ENCODE data around the gene TAOK1. TPM values are rescaled to one million over a fixed set of nuclear protein-coding genes. Genes with fewer than 3 reads are reported as not detected.

Gene TAOK1
- total and polyA plus RNA-seq, 4 donors = 4.3 to 20.5 (median 12.6) TPM

GRCh38 chr17:29383686-29384085 lies 6.5 kb upstream of the TAOK1 start:
- Histone ChIP-seq H3K9me3 (ENCODE audit: control insufficient read depth in 4 of 4, low read length in 3 of 4) (no peaks in the 10 kb centered on the region), H3K27ac (ENCODE audit: low read depth in 1 of 2, low read length in 2 of 2) (no peak overlapping the region), H3K4me1 (ENCODE audit: control insufficient read depth in 4 of 4, insufficient read depth in 4 of 4, low read length in 3 of 4) (no peaks in the 10 kb centered on the region), H3K36me3 (ENCODE audit: control insufficient read depth in 4 of 4, insufficient read depth in 3 of 4, low read depth in 1 of 4, low read length in 3 of 4) (no peaks in the 10 kb centered on the region), H3K9ac (ENCODE audit: low read depth in 1 of 2, low read length in 2 of 2) (no peak overlapping the region), H3K27me3 (ENCODE audit: control insufficient read depth in 4 of 4, insufficient read depth in 4 of 4, low read length in 3 of 4) (no peaks in the 10 kb centered on the region), H3K4me3 (ENCODE audit: low read depth in 1 of 3, low read length in 3 of 3) (no peak overlapping the region)
- TF ChIP-seq ATF3 (IDR thresholded peaks at IDR 0.05) = no peak
- no peak for TF ChIP-seq NR2F2 (IDR thresholded peaks at IDR 0.05)
- TF ChIP-seq TAF1 (conservative IDR thresholded peaks at IDR 0.05) = no peak
- TF ChIP-seq RAD21 (IDR thresholded peaks at IDR 0.05) = no peak
- no peak for TF ChIP-seq YY1 (IDR thresholded peaks at IDR 0.05)
- 77% methylated on average over 1 of the region's 1 CpG for WGBS
- DNase-seq (ENCODE audit: low spot score) = no peak

- Histone ChIP-seq H3K4me3 (ENCODE audit: low read depth in 1 of 3, low read length in 3 of 3) (no peak overlapping the region), H3K27me3 (ENCODE audit: control insufficient read depth in 4 of 4, insufficient read depth in 4 of 4, low read length in 3 of 4) (no peaks in the 10 kb centered on the region), H3K36me3 (ENCODE audit: control insufficient read depth in 4 of 4, insufficient read depth in 3 of 4, low read depth in 1 of 4, low read length in 3 of 4) (no peaks in the 10 kb centered on the region), H3K4me1 (ENCODE audit: control insufficient read depth in 4 of 4, insufficient read depth in 4 of 4, low read length in 3 of 4) (peaks cover 0 to 3% (median 0%) of the 10 kb centered on the region in 4 donors), H3K9ac (ENCODE audit: low read depth in 1 of 2, low read length in 2 of 2) (no peak overlapping the region), H3K9me3 (ENCODE audit: control insufficient read depth in 4 of 4, low read length in 3 of 4) (no peaks in the 10 kb centered on the region), H3K27ac (ENCODE audit: low read depth in 1 of 2, low read length in 2 of 2) (no peak overlapping the region)
- WGBS = 97% methylated on average over 3 of the region's 3 CpGs
- TF ChIP-seq ZBTB33 (IDR thresholded peaks at IDR 0.05) = no peak
- TF ChIP-seq SP1 (IDR thresholded peaks at IDR 0.05) = no peak
- TF ChIP-seq ATF3 (IDR thresholded peaks at IDR 0.05) = no peak
- no peak for TF ChIP-seq FOXA1 (IDR thresholded peaks at IDR 0.05)
- TF ChIP-seq FOXA2 (IDR thresholded peaks at IDR 0.05) = no peak
- TF ChIP-seq NR2F2 (IDR thresholded peaks at IDR 0.05) = no peak
- no peak for TF ChIP-seq HNF4A (conservative IDR thresholded peaks at IDR 0.05)
- TF ChIP-seq GABPA (IDR thresholded peaks at IDR 0.05 in 1 of 2, conservative IDR thresholded peaks at IDR 0.05 in 1 of 2) = no peak
- TF ChIP-seq RAD21 (IDR thresholded peaks at IDR 0.05) = no peak
- no peak for DNase-seq (ENCODE audit: low spot score)
Measured at GRCh38 chr17:29384901-29385300, 5.3 kb upstream of the TAOK1 start.

- Histone ChIP-seq H3K27me3 (ENCODE audit: control insufficient read depth in 4 of 4, insufficient read depth in 4 of 4, low read length in 3 of 4) (no peaks in the 10 kb centered on the region), H3K9me3 (ENCODE audit: control insufficient read depth in 4 of 4, low read length in 3 of 4) (no peaks in the 10 kb centered on the region), H3K4me3 (ENCODE audit: low read depth in 1 of 3, low read length in 3 of 3) (no peak overlapping the region), H3K36me3 (ENCODE audit: control insufficient read depth in 4 of 4, insufficient read depth in 3 of 4, low read depth in 1 of 4, low read length in 3 of 4) (no peaks in the 10 kb centered on the region), H3K27ac (ENCODE audit: low read depth in 1 of 2, low read length in 2 of 2) (no peak overlapping the region), H3K9ac (ENCODE audit: low read depth in 1 of 2, low read length in 2 of 2) (no peak overlapping the region), H3K4me1 (ENCODE audit: control insufficient read depth in 4 of 4, insufficient read depth in 4 of 4, low read length in 3 of 4) (peaks cover 0 to 10% (median 5%) of the 10 kb centered on the region in 4 donors)
- no peak for DNase-seq (ENCODE audit: low spot score)
- 92% methylated on average over 4 of the region's 4 CpGs for WGBS
- no peak for TF ChIP-seq FOXA2 (IDR thresholded peaks at IDR 0.05)
Measured at GRCh38 chr17:29386760-29387159, 3.4 kb upstream of the TAOK1 start.

- H3K27ac ChIP-seq (ENCODE audit: low read depth in 1 of 2, low read length in 2 of 2) = no peak overlapping the region
- no peak overlapping the region for H3K9ac ChIP-seq (ENCODE audit: low read depth in 1 of 2, low read length in 2 of 2)
- peaks cover 0 to 19% (median 7%) of the 10 kb centered on the region in 4 donors for H3K4me1 ChIP-seq (ENCODE audit: control insufficient read depth in 4 of 4, insufficient read depth in 4 of 4, low read length in 3 of 4)
- 86% methylated on average over 9 of the region's 9 CpGs for WGBS
- no peak overlapping the region for H3K4me3 ChIP-seq (ENCODE audit: low read depth in 1 of 3, low read length in 3 of 3)
- no peaks in the 10 kb centered on the region for H3K36me3 ChIP-seq (ENCODE audit: control insufficient read depth in 4 of 4, insufficient read depth in 3 of 4, low read depth in 1 of 4, low read length in 3 of 4)
- H3K27me3 ChIP-seq (ENCODE audit: control insufficient read depth in 4 of 4, insufficient read depth in 4 of 4, low read length in 3 of 4) = no peaks in the 10 kb centered on the region
- no peaks in the 10 kb centered on the region for H3K9me3 ChIP-seq (ENCODE audit: control insufficient read depth in 4 of 4, low read length in 3 of 4)
- DNase-seq (ENCODE audit: low spot score) = no peak
- TF ChIP-seq YY1 (IDR thresholded peaks at IDR 0.05) = no peak
- no peak for TF ChIP-seq EGR1 (IDR thresholded peaks at IDR 0.05; ENCODE audit: low read depth in 2 of 2)
- TF ChIP-seq REST (IDR thresholded peaks at IDR 0.05) = no peak
- TF ChIP-seq CTCF (IDR thresholded peaks at IDR 0.05; ENCODE audit: low read depth, low read length, missing input control) = no peak
- no peak for TF ChIP-seq SP1 (IDR thresholded peaks at IDR 0.05)
- no peak for TF ChIP-seq RXRA (IDR thresholded peaks at IDR 0.05)
- no peak for TF ChIP-seq ATF3 (IDR thresholded peaks at IDR 0.05)
Measured at GRCh38 chr17:29388937-29389336, 1.2 kb upstream of the TAOK1 start.

Data from liver (tissue), 9 donors.